Uterus (tissue), 4 donors: ENCODE results near the gene CEP112. TPM values are rescaled to one million over a fixed set of nuclear protein-coding genes. Genes with fewer than 3 reads are reported as not detected.

Experiments used
- DNase-seq, 2 donors: peaks; one replicate each; pipeline ENCODE4 v3.0.0-alpha.2; 2019 to 2020
- H3K27ac ChIP-seq, 2 donors: fragments of 200-600 bp; sonication (generic); 1 replicate in 1 of 2; 2 replicates in 1 of 2; pipeline ENCODE4 v1.5.1; 2016 to 2018
- H3K27me3 ChIP-seq, 2 donors: fragments of 200-600 bp; sonication (generic); one replicate each; pipeline ENCODE4 v1.5.1; 2018 to 2019; ENCODE audit warnings: control low read depth in 1 of 2
- H3K36me3 ChIP-seq, 2 donors: fragments of 200-600 bp; sonication (generic); one replicate each; pipeline ENCODE4 v1.5.1; 2019; ENCODE audit warnings: control low read depth in 1 of 2
- H3K4me1 ChIP-seq, 2 donors: fragments of 200-600 bp; sonication (generic); one replicate each; pipeline ENCODE4 v1.5.1; 2018 to 2019; ENCODE audit warnings: control low read depth in 1 of 2
- H3K4me3 ChIP-seq, 2 donors: fragments of 200-600 bp; sonication (generic); 1 replicate in 1 of 2; 2 replicates in 1 of 2; pipeline ENCODE4 v1.5.1; 2018 to 2019; ENCODE audit warnings: mild to moderate bottlenecking in 1 of 2
- H3K9me3 ChIP-seq, 2 donors: fragments of 200-600 bp; sonication (generic); one replicate each; pipeline ENCODE4 v1.5.1; 2019; ENCODE audit warnings: control low read depth in 1 of 2
- POLR2A ChIP-seq, 2 donors: fragments of 450-650 bp; IDR thresholded peaks; one replicate each; pipeline ENCODE4 v1.6.1; 2016; ENCODE audit warnings: antibody characterized with exemption in 2 of 2, mild to moderate bottlenecking in 1 of 2, moderate library complexity in 1 of 2
- intact Hi-C: fragments of 100-400 bp; cut with DNase I; formaldehyde crosslinking; loops from one replicate; pipeline ENCODE4 v1.15.1; 2023; ENCODE audit warnings: low total_unique reads
- total RNA-seq, 4 donors: library from RNA; depleted of rRNA in 3 of 4; stranded (reverse); fragments of >200 nt in 3 of 4; gene quantifications; one replicate each; pipeline versions ENCODE4 v1.1.0 to v1.2.4, GENCODE V29; 2014 to 2023
- TF ChIP-seq, protein P1 (sequence below), 4 experiments: fragments of 200-600 bp in 2 of 4; fragments of 450-650 bp in 2 of 4; sonication (generic) in 2 of 4; IDR thresholded peaks; one replicate each; pipeline ENCODE4 v1.5.1; 2016 to 2019; ENCODE audit warnings: antibody characterized with exemption in 4 of 4, mild to moderate bottlenecking in 2 of 4, moderate library complexity in 1 of 4
- donor health status: DM: yes; HTN: yes; CAD: no.

CEP112 gene
- total RNA-seq, 4 donors from 2014 or later: 36.6 to 96.5 (median 52.4) TPM

DNA sequence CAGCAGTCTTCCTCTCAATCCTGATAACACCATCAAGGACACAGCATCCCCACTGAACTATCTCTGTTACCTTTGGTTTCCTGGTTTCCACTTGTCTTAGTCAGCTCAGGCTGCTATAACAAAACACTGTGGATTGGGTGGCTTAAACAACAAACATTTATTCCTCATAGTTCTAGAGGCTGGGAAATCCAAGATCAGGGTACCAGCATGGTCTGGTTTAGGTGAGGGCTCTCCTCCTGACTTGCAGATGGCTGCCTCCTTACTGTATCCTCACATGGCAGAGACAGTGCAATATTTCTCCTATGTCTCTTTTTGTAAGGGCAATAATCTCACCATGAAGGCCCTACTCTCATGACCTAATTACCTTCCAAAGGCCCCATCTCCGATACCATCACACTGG, 527.2 kb downstream of the CEP112 start:
- no peak for DNase-seq
- intact Hi-C loops: no loop called here
- Histone ChIP-seq H3K9me3 (no peaks in the 10 kb centered on the region), H3K27ac (peak overlapping the region; percentile 59 to 66), H3K27me3 (no peaks in the 10 kb centered on the region), H3K4me3 (no peak overlapping the region), H3K4me1 (no peaks in the 10 kb centered on the region), H3K36me3 (no peaks in the 10 kb centered on the region)
- TF ChIP-seq POLR2A (IDR thresholded peaks at IDR 0.05): no peak
- TF ChIP-seq, protein P1, sequence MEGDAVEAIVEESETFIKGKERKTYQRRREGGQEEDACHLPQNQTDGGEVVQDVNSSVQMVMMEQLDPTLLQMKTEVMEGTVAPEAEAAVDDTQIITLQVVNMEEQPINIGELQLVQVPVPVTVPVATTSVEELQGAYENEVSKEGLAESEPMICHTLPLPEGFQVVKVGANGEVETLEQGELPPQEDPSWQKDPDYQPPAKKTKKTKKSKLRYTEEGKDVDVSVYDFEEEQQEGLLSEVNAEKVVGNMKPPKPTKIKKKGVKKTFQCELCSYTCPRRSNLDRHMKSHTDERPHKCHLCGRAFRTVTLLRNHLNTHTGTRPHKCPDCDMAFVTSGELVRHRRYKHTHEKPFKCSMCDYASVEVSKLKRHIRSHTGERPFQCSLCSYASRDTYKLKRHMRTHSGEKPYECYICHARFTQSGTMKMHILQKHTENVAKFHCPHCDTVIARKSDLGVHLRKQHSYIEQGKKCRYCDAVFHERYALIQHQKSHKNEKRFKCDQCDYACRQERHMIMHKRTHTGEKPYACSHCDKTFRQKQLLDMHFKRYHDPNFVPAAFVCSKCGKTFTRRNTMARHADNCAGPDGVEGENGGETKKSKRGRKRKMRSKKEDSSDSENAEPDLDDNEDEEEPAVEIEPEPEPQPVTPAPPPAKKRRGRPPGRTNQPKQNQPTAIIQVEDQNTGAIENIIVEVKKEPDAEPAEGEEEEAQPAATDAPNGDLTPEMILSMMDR (IDR thresholded peaks at IDR 0.05): no peak

DNA sequence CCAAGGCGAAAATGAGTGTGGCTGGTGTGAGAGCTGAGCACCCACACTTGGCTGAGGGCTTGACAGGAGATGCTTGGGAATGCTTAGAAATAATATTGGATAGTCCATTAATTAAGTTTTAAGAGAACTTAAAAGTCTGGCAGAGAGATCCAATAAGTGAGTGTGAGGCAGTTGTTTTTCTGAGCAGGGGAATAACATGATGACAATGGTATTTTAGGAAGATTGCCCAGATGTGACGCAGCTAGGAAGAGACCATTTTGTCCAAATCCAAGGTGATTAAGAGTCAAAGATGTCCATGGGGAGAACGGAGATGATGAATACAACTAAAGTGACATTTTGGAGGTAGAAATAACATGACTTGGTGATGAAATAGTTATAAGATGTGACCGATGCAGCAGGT, 527.7 kb downstream of the CEP112 start:
- Histone ChIP-seq H3K27ac (peak overlapping the region; percentile 59 to 66), H3K4me1 (no peaks in the 10 kb centered on the region), H3K4me3 (no peak overlapping the region), H3K36me3 (no peaks in the 10 kb centered on the region), H3K27me3 (no peaks in the 10 kb centered on the region), H3K9me3 (no peaks in the 10 kb centered on the region)
- no peak for TF ChIP-seq POLR2A (IDR thresholded peaks at IDR 0.05)
- TF ChIP-seq, protein P1 (IDR thresholded peaks at IDR 0.05): no peak
- DNase-seq: peak in 1 of 2 donors; percentile 68
- intact Hi-C loops: no loop called here

DNA sequence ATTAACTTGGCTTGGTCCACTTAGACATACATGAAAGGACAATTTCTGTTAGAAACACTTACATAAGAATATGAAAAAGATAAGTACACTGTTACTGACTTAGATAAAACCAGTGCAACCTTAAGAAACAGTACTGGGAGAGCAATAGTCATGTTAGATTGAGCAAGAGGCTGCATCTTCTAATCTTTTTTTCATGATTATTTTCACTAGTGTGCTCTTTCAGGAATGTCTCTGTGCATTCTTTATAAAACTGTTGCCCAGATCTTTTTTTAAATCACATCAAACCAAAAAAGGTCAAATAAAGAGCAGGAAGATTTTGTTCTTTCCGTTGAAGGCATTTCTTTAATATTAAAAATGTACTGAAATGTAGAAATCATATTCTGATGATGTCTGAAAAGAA, 529.7 kb downstream of the CEP112 start:
- TF ChIP-seq, protein P1 (IDR thresholded peaks at IDR 0.05): no peak
- TF ChIP-seq POLR2A (IDR thresholded peaks at IDR 0.05): no peak
- intact Hi-C loops: no loop called here
- Histone ChIP-seq H3K27me3 (no peaks in the 10 kb centered on the region), H3K36me3 (no peaks in the 10 kb centered on the region), H3K27ac (peak overlapping the region in 1 of 2 donors; percentile 66), H3K4me1 (no peaks in the 10 kb centered on the region), H3K9me3 (no peaks in the 10 kb centered on the region), H3K4me3 (no peak overlapping the region)
- DNase-seq: no peak

DNA sequence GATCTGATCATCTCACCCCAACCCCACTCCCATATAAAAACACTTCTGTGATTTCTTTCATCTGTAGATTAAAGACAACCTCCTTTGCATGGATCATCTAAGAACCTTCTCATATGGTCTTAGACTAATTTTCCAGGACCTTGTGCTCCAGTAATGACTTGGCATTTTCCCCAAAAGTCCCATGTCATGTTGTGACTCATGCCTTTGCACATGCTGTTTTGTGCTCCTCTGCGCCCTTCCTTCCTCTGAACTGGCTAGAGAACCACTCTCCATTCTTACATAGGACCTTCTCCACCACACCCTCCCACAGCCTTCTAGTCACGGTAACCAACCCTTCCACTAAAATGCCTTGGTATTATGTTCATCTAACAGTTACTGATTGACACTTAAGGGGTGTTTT, 531.0 kb downstream of the CEP112 start:
- H3K27me3 ChIP-seq: no peaks in the 10 kb centered on the region
- TF ChIP-seq, protein P1 (IDR thresholded peaks at IDR 0.05): no peak
- TF ChIP-seq POLR2A (IDR thresholded peaks at IDR 0.05): no peak
- DNase-seq: no peak
- H3K36me3 ChIP-seq: no peaks in the 10 kb centered on the region
- H3K27ac ChIP-seq: no peak overlapping the region
- H3K4me1 ChIP-seq: no peaks in the 10 kb centered on the region
- H3K4me3 ChIP-seq: no peak overlapping the region
- no peaks in the 10 kb centered on the region for H3K9me3 ChIP-seq
- intact Hi-C loops: no loop called here

DNA sequence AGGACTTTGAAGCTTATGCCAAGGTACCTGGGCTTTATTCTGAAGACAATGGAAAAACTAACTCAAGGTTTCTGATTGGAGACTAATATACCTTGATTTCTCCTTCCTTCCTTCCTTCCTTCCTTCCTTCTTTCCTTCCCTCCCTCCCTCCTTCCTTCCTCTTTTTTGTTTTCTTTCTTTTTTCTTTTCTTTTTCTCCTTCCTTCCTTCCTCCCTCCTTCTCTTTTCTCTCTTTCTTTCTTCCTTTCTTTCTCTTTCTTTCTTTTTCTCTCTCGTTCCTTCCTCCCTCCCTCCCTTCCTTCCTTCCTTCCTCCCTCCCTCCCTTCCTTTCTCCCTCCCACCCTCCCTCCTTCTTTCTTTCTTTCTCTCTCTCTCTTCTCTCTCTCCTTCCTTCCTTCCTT, 531.9 kb downstream of the CEP112 start:
- no peak for DNase-seq
- Histone ChIP-seq H3K9me3 (no peaks in the 10 kb centered on the region), H3K4me1 (no peaks in the 10 kb centered on the region), H3K27me3 (no peaks in the 10 kb centered on the region), H3K27ac (no peak overlapping the region), H3K4me3 (no peak overlapping the region), H3K36me3 (no peaks in the 10 kb centered on the region)
- intact Hi-C loops: no loop called here
- TF ChIP-seq, protein P1 (IDR thresholded peaks at IDR 0.05): no peak
- TF ChIP-seq POLR2A (IDR thresholded peaks at IDR 0.05): no peak
